Amniotic epithelial cell (primary cell): ENCODE measurements around the gene AKAP3.
A peak's percentile ranks its signal among the peaks of the same experiment; 100 is the strongest.

Source experiments
- DNase-seq: peaks from one replicate; pipeline ENCODE4 v3.0.0-alpha.2; 2010; ENCODE audit warnings: low read depth

AKAP3 gene

GRCh38 chr12:4595881-4596280, 53.0 kb downstream of the AKAP3 start:
- no peak for DNase-seq

GRCh38 chr12:4591180-4591687, 57.6 kb downstream of the AKAP3 start:
- no peak for DNase-seq

- no peak for DNase-seq
Observed at GRCh38 chr12:4589941-4590340, 58.9 kb downstream of the AKAP3 start.

GRCh38 chr12:4588916-4589315, 59.9 kb downstream of the AKAP3 start:
- no peak for DNase-seq

GRCh38 chr12:4587108-4587507, 61.7 kb downstream of the AKAP3 start:
- no peak for DNase-seq

- no peak for DNase-seq
Observed at GRCh38 chr12:4586500-4586899, 62.4 kb downstream of the AKAP3 start.

- no peak for DNase-seq
Observed at GRCh38 chr12:4584896-4585295, 64.0 kb downstream of the AKAP3 start.

- no peak for DNase-seq
Observed at GRCh38 chr12:4584281-4584680, 64.6 kb downstream of the AKAP3 start.

- DNase-seq, result no peak
Observed at GRCh38 chr12:4580281-4580688, 68.6 kb downstream of the AKAP3 start.

- peak; percentile 12 for DNase-seq
Observed at GRCh38 chr12:4579305-4580102, 69.3 kb downstream of the AKAP3 start.

- no peak for DNase-seq
Observed at GRCh38 chr12:4572680-4573079, 76.2 kb downstream of the AKAP3 start.

GRCh38 chr12:4569261-4569660, 79.6 kb downstream of the AKAP3 start:
- no peak for DNase-seq

GRCh38 chr12:4567073-4567881, 81.6 kb downstream of the AKAP3 start:
- DNase-seq, result no peak

- no peak for DNase-seq
Observed at GRCh38 chr12:4566474-4566873, 82.4 kb downstream of the AKAP3 start.
